Measurements from ENCODE around the gene DCAF8L1. TPM values are rescaled to one million over a fixed set of nuclear protein-coding genes. Genes with fewer than 3 reads are reported as not detected.

Gene DCAF8L1
- total RNA-seq: not detected
- long read RNA-seq: 0 reads

DNA sequence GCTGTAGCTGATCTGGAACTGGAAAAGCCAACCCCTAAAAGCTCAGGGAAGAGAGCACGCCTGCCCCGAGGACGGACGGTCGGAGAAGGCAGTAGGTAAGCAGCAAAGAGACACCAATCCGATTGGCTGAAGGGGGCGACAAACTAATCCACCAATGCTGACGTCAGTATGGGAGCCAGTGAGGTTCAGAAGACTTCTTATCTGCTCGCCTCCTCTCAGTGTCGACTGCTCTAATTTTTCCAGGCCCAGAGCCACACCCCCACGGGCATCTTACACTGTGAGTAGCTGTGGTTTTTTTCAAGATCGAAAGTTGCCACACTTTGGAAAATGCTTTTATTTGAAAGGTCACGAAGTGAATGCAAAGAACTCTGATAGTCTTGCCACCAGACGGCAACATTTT lies at the start of gene DCAF8L1:
TSS of gene DCAF8L1 (minus strand) at position 101 of the 400 bp plus-strand sequence. CDS start 115 bp downstream, outside the sequence.
- H3K36me3 ChIP-seq: no peaks in the 10 kb centered on the region
- H3K9me3 ChIP-seq: no peaks in the 10 kb centered on the region
- DNase-seq: no peak
- WGBS (ENCODE audit: insufficient coverage, low coverage, low lambda C conversion rate, missing lambda C conversion rate): 75% methylated on average over 13 of the region's 14 CpGs
- no peaks in the 10 kb centered on the region for H3K4me1 ChIP-seq
- no peak for ATAC-seq
- H3K27ac ChIP-seq: no peak within 1 kb of the TSS
- intact Hi-C loops (cut with DNase I): no loop called here
- H3K27me3 ChIP-seq: no peaks in the 10 kb centered on the region
- TF ChIP-seq POLR2A (IDR thresholded peaks at IDR 0.05): no peak
- TF ChIP-seq, protein P1, sequence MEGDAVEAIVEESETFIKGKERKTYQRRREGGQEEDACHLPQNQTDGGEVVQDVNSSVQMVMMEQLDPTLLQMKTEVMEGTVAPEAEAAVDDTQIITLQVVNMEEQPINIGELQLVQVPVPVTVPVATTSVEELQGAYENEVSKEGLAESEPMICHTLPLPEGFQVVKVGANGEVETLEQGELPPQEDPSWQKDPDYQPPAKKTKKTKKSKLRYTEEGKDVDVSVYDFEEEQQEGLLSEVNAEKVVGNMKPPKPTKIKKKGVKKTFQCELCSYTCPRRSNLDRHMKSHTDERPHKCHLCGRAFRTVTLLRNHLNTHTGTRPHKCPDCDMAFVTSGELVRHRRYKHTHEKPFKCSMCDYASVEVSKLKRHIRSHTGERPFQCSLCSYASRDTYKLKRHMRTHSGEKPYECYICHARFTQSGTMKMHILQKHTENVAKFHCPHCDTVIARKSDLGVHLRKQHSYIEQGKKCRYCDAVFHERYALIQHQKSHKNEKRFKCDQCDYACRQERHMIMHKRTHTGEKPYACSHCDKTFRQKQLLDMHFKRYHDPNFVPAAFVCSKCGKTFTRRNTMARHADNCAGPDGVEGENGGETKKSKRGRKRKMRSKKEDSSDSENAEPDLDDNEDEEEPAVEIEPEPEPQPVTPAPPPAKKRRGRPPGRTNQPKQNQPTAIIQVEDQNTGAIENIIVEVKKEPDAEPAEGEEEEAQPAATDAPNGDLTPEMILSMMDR (IDR thresholded peaks at IDR 0.05): no peak
- no peak within 1 kb of the TSS for H3K4me3 ChIP-seq

DNA sequence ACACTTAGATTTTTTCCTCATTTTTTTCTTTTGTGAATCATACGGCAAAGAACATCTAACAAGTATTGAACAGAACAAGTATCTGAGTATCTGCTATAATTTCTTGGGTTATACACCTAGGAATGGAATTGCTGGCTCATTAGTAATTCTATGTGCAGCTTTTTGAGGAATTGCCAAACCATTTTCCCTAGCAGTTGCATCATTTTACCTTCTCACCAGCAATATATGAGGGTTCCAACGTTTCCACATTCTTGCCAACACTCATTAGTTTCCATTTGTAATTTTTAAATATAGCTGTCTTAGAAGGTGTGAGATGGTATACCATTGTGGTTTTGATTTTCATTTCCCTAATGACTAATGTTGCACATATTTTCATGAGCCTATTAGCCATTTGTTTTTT lies 41.1 kb upstream of the DCAF8L1 start:
- Histone ChIP-seq H3K9me3 (no peaks in the 10 kb centered on the region), H3K36me3 (no peaks in the 10 kb centered on the region), H3K27ac (no peak overlapping the region), H3K27me3 (no peaks in the 10 kb centered on the region), H3K4me1 (no peaks in the 10 kb centered on the region), H3K4me3 (no peak overlapping the region)
- TF ChIP-seq, protein P1 (IDR thresholded peaks at IDR 0.05): no peak
- no peak for TF ChIP-seq POLR2A (IDR thresholded peaks at IDR 0.05)
- DNase-seq: no peak
- 46% methylated on average over 2 of the region's 2 CpGs for WGBS (ENCODE audit: insufficient coverage, low coverage, low lambda C conversion rate, missing lambda C conversion rate)
- intact Hi-C loops (cut with DNase I): no loop called here
- ATAC-seq: no peak

DNA sequence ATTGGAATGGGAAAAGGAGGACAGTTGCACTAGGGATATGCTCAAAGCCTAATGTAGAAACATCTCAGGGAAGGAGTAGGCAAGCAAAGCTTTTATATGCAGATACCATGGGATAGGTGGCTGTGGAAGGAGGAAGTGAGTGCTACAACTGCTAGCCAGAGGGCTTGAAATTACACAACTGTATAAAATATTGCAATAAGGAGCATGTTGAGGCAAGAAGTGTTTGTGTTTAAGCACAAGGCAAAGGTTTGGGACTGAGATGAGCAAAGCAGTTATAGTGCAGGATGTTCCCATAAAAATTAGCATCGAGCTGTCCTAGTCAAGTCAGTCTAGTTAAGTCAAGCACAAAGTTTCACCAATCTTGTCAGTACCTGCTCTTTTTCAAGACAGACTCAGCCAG lies 35.6 kb upstream of the DCAF8L1 start:
- no peaks in the 10 kb centered on the region for H3K36me3 ChIP-seq
- intact Hi-C loops (cut with DNase I): no loop called here
- ATAC-seq: no peak
- H3K4me3 ChIP-seq: no peak overlapping the region
- TF ChIP-seq POLR2A (IDR thresholded peaks at IDR 0.05): no peak
- TF ChIP-seq, protein P1 (IDR thresholded peaks at IDR 0.05): no peak
- H3K27ac ChIP-seq: no peak overlapping the region
- WGBS (ENCODE audit: insufficient coverage, low coverage, low lambda C conversion rate, missing lambda C conversion rate): 9% methylated on average over 1 of the region's 1 CpG
- H3K9me3 ChIP-seq: no peaks in the 10 kb centered on the region
- no peaks in the 10 kb centered on the region for H3K4me1 ChIP-seq
- DNase-seq: no peak
- no peaks in the 10 kb centered on the region for H3K27me3 ChIP-seq

DNA sequence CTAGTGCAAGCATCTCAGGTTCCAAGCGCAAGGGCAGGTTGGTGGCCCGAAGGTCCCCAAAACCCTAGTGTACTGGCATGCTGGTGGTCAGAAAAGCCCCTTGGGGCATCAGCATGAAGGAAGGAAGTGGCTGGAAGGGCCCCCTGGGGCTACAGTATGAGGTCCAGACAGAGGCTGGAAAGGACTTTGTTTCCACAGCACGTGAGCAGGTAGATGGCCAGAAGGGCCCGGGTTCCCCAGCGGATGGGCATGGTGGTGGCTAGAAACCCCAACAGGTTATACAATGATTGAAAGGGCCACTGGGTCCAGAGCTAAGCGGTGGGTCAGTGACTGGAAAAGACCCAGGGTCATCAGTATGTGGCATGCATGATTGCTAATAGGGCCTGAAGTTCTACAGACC lies 34.7 kb upstream of the DCAF8L1 start:
- Histone ChIP-seq H3K27ac (no peak overlapping the region), H3K36me3 (no peaks in the 10 kb centered on the region), H3K4me1 (no peaks in the 10 kb centered on the region), H3K4me3 (no peak overlapping the region), H3K27me3 (no peaks in the 10 kb centered on the region), H3K9me3 (no peaks in the 10 kb centered on the region)
- WGBS (ENCODE audit: insufficient coverage, low coverage, low lambda C conversion rate, missing lambda C conversion rate): 83% methylated on average over 2 of the region's 6 CpGs
- ATAC-seq (no peak), DNase-seq (no peak)
- intact Hi-C loops (cut with DNase I): no loop called here
- TF ChIP-seq, protein P1 (IDR thresholded peaks at IDR 0.05): no peak
- TF ChIP-seq POLR2A (IDR thresholded peaks at IDR 0.05): no peak

DNA sequence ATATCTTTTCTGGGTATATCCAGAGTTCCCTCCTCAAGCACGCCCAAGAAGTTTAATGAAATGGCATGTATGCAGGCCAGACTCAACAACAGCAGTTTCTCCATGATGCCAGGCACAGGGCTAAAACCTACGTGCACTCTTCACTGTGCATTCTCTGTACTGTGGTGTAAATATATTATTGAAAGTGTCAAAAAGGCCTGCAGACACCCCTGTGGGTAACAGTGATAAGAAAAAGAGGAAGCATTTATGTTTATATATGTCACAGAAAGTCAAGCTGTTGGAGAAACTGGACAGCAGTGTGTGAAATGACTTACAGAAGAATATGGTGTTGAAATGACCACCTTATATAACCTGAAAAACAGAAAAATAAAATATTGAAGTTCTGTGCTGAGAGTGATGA lies 29.6 kb upstream of the DCAF8L1 start:
- H3K4me1 ChIP-seq: no peaks in the 10 kb centered on the region
- no peak overlapping the region for H3K27ac ChIP-seq
- intact Hi-C loops (cut with DNase I): no loop called here
- H3K9me3 ChIP-seq: no peaks in the 10 kb centered on the region
- 42% methylated on average over 2 of the region's 2 CpGs for WGBS (ENCODE audit: insufficient coverage, low coverage, low lambda C conversion rate, missing lambda C conversion rate)
- DNase-seq (no peak), ATAC-seq (no peak)
- H3K4me3 ChIP-seq: no peak overlapping the region
- no peaks in the 10 kb centered on the region for H3K27me3 ChIP-seq
- TF ChIP-seq, protein P1 (IDR thresholded peaks at IDR 0.05): no peak
- no peak for TF ChIP-seq POLR2A (IDR thresholded peaks at IDR 0.05)
- H3K36me3 ChIP-seq: no peaks in the 10 kb centered on the region
